Measurements from ENCODE around the gene ENG. TPM values are rescaled to one million over a fixed set of nuclear protein-coding genes. Genes with fewer than 3 reads are reported as not detected.

ENG gene
- total RNA-seq, 1 experiment from 2014 or later, result 0.76 TPM

- Histone ChIP-seq H3K4me2 (ENCODE audit: low read length) (no peak overlapping the region), H3K9me3 (ENCODE audit: control insufficient read depth in 1 of 2, insufficient read depth in 1 of 2, low read depth in 1 of 2, low read length in 2 of 2) (no peaks in the 10 kb centered on the region), H3K4me3 (replicated peaks in 1 of 2; ENCODE audit: low read depth in 1 of 2, low read length in 2 of 2) (no peak overlapping the region), H2AFZ (ENCODE audit: low read depth, low read length, poor library complexity, severe bottlenecking) (no peak overlapping the region), H3K36me3 (ENCODE audit: control insufficient read depth in 1 of 2, insufficient read depth in 2 of 2, low read length in 2 of 2) (no peaks in the 10 kb centered on the region), H3K27ac (ENCODE audit: low read depth, low read length) (no peak overlapping the region), H3K79me2 (ENCODE audit: insufficient read depth, low read length) (no peaks in the 10 kb centered on the region), H3K9ac (ENCODE audit: low read length) (no peak overlapping the region), H4K20me1 (ENCODE audit: insufficient read depth) (no peaks in the 10 kb centered on the region), H3K9me2 (ENCODE audit: insufficient read depth) (no peaks in the 10 kb centered on the region), H3K27me3 (ENCODE audit: insufficient read depth, low read length) (no peaks in the 10 kb centered on the region), H3K4me1 (ENCODE audit: control insufficient read depth in 1 of 2, insufficient read depth in 2 of 2, low read length in 2 of 2) (peaks cover 13 to 21% of the 10 kb centered on the region in 2 experiments)
- ChIA-PET RAD21 (ENCODE audit: low non-redundant PET in 1 of 2, low total read pairs in 2 of 2, uncharacterized antibody in 2 of 2, unreplicated experiment in 2 of 2) (no interaction called here), POLR2A (no interaction called here), CTCF (interaction anchor here (1.1 kb wide), 1 partner anchor 103 kb away, joined by 4 read pairs; no protein-coding TSS in a partner anchor)
- DNase-seq (ENCODE audit: low read depth, low spot score) (no peak), ATAC-seq (no peak)
- TF ChIP-seq RAD21 (IDR thresholded peaks at IDR 0.05; ENCODE audit: low read depth), result no peak
- no peak for TF ChIP-seq EZH2phosphoT487 (IDR thresholded peaks at IDR 0.05; ENCODE audit: borderline replicate concordance)
- TF ChIP-seq POLR2A (IDR thresholded peaks at IDR 0.05; ENCODE audit: borderline replicate concordance, extremely low read depth, insufficient read depth, insufficient read length), result no peak
- no peak for TF ChIP-seq EZH2 (IDR thresholded peaks at IDR 0.05)
- no peak for TF ChIP-seq ZBTB33 (IDR thresholded peaks at IDR 0.05; ENCODE audit: extremely low read depth, insufficient replicate concordance, low read length)
- no peak for TF ChIP-seq CTCF (IDR thresholded peaks at IDR 0.05 in 2 of 3, conservative IDR thresholded peaks at IDR 0.05 in 1 of 3; ENCODE audit: borderline replicate concordance in 1 of 3, insufficient read depth in 1 of 3, low read depth in 2 of 3, low read length in 2 of 3)
- no peak for TF ChIP-seq SRF (IDR thresholded peaks at IDR 0.05; ENCODE audit: low read depth)
- TF ChIP-seq ATF3 (IDR thresholded peaks at IDR 0.05), result no peak
- TF ChIP-seq ZFX (IDR thresholded peaks at IDR 0.05), result no peak
- intact Hi-C loops (cut with micrococcal nuclease), result no loop called here
- BruUV-seq (replicated peaks), result no TSS peak
Measured at GRCh38 chr9:127767410-127767809, 87.0 kb downstream of the ENG start.
